ENCODE results near the gene ZNF516. TPM values are rescaled to one million over a fixed set of nuclear protein-coding genes. Genes with fewer than 3 reads are reported as not detected.

ZNF516 gene
- total RNA-seq, 2 donors from 2014 or later: 3.7 to 22.8 TPM

GRCh38 chr18:76462326-76462694, 32.7 kb downstream of the ZNF516 start:
- peaks cover 17% of the 10 kb centered on the region for H3K4me1 Mint-ChIP-seq
- H3K27me3 Mint-ChIP-seq: no peaks in the 10 kb centered on the region

DNA sequence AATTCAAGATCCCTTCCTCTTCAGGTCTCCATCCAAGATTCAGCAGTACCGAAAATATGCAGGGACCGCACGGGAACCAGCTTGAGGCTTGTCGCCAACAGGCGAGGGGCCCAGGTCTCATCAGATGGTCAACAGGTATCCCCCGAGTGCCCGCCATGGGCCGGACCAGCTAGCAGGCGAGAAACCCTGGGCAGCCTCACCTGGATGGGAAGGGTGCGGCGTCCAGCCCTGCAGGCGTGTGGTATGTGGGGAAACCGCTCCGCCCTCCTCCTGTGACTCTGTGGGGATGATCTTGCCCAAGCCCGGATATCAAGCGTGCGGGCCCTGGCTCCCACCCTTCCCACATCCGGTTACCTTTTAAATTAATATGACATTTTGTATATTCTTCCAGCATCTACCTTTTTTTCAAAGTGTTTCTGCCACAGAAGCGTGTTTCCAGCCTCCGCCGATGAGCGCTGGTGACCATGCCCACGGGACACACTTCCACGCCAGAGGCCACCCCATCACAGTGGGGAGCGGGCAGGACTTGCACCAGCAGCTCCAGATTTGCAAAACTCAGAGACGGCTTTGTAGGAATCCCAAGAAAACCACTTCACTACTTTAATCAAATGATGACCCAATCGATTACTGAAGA, 33.2 kb downstream of the ZNF516 start:
- Mint-ChIP-seq H3K36me3 (ENCODE audit: low read depth) (peaks cover 11% of the 10 kb centered on the region), H3K4me3 (no peak overlapping the region), H3K9me3 (no peaks in the 10 kb centered on the region), H3K27ac (no peak overlapping the region), H3K27me3 (no peaks in the 10 kb centered on the region), H3K4me1 (peaks cover 17% of the 10 kb centered on the region)
- no peak for ATAC-seq (replicated peaks)

More at GRCh38 chr18:76462326-76462694, 32.7 kb downstream of the ZNF516 start:
- peaks cover 11% of the 10 kb centered on the region for H3K36me3 Mint-ChIP-seq (ENCODE audit: low read depth)
- ATAC-seq (replicated peaks): no peak
- H3K9me3 Mint-ChIP-seq: no peaks in the 10 kb centered on the region
- no peak overlapping the region for H3K27ac Mint-ChIP-seq
- no peak overlapping the region for H3K4me3 Mint-ChIP-seq

DNA sequence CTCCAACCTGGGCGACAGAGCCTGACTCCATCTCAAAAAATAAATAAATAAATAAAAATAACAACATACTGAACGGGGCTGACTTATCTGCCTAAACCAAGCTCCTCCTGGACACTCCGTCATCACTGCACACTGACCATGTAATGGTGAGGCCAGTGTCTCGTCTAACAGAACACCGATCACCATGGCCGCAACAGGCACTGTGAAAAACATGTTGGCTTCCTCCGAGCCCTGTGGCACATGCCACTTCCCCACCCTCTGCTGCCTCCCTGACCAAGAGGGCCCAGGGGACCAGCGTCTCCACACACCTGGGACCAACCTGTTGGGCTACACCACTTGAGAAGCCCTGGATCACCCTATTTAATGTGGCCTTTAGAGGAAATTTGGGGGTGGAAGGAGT, 33.9 kb downstream of the ZNF516 start:
- no peak for ATAC-seq (replicated peaks)
- H3K27me3 Mint-ChIP-seq: no peaks in the 10 kb centered on the region
- H3K27ac Mint-ChIP-seq: no peak overlapping the region
- H3K4me3 Mint-ChIP-seq: no peak overlapping the region
- H3K9me3 Mint-ChIP-seq: no peaks in the 10 kb centered on the region
- H3K4me1 Mint-ChIP-seq: peaks cover 10% of the 10 kb centered on the region
- peaks cover 11% of the 10 kb centered on the region for H3K36me3 Mint-ChIP-seq (ENCODE audit: low read depth)

GRCh38 chr18:76460482-76460881, 34.6 kb downstream of the ZNF516 start:
- no peaks in the 10 kb centered on the region for H3K9me3 Mint-ChIP-seq
- H3K36me3 Mint-ChIP-seq (ENCODE audit: low read depth): peaks cover 11% of the 10 kb centered on the region
- H3K4me1 Mint-ChIP-seq: peaks cover 5% of the 10 kb centered on the region
- H3K27ac Mint-ChIP-seq: no peak overlapping the region
- H3K27me3 Mint-ChIP-seq: no peaks in the 10 kb centered on the region
- ATAC-seq (replicated peaks): no peak
- no peak overlapping the region for H3K4me3 Mint-ChIP-seq

DNA sequence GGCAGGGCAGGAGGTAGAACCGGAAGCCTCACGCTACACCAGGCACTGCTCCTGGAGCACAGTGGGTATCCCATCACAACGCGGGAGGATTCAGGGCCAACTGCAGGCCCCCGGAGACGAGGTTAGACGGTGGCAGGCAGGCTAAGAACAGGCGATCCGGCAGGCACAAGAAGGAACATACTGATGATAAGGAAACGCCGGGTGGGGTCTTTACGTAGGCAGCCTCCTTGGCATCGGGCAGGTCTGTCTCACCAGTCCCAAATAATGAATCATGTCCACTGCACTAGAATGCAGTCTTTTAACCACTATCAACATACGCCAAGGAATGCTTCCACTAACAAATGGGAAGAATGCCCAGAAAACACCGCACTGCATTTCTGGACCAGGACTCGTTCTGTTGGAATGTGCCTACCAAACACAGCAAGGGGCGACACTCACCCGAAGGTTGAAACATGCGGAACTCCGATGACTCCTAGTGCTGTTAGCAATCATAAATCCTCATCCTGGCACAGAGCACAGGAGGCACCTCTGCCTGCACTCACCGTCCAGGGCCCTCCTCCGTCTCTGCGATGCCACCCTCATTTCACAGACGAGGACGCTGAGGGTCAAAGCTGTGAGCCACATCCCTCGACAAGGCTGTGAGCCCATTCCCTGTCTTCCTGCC, 35.2 kb downstream of the ZNF516 start:
- no peak overlapping the region for H3K4me3 Mint-ChIP-seq
- no peak for ATAC-seq (replicated peaks)

GRCh38 chr18:76459312-76459686, 35.7 kb downstream of the ZNF516 start:
- no peaks in the 10 kb centered on the region for H3K9me3 Mint-ChIP-seq
- H3K4me1 Mint-ChIP-seq: peaks cover 13% of the 10 kb centered on the region
- H3K4me3 Mint-ChIP-seq: no peak overlapping the region
- no peaks in the 10 kb centered on the region for H3K27me3 Mint-ChIP-seq
- H3K27ac Mint-ChIP-seq: no peak overlapping the region
- peaks cover 11% of the 10 kb centered on the region for H3K36me3 Mint-ChIP-seq (ENCODE audit: low read depth)
- no peak for ATAC-seq (replicated peaks)

More for the DNA sequence above, 35.2 kb downstream of the ZNF516 start:
- Mint-ChIP-seq H3K36me3 (ENCODE audit: low read depth) (peaks cover 11% of the 10 kb centered on the region), H3K9me3 (no peaks in the 10 kb centered on the region), H3K27me3 (no peaks in the 10 kb centered on the region), H3K27ac (no peak overlapping the region), H3K4me1 (peaks cover 11% of the 10 kb centered on the region)

GRCh38 chr18:76458522-76459311, 36.3 kb downstream of the ZNF516 start:
- H3K4me1 Mint-ChIP-seq: peaks cover 19% of the 10 kb centered on the region
- H3K27me3 Mint-ChIP-seq: no peaks in the 10 kb centered on the region
- no peak overlapping the region for H3K4me3 Mint-ChIP-seq
- H3K27ac Mint-ChIP-seq: no peak overlapping the region
- H3K9me3 Mint-ChIP-seq: no peaks in the 10 kb centered on the region
- ATAC-seq (replicated peaks): no peak
- H3K36me3 Mint-ChIP-seq (ENCODE audit: low read depth): peaks cover 11% of the 10 kb centered on the region

DNA sequence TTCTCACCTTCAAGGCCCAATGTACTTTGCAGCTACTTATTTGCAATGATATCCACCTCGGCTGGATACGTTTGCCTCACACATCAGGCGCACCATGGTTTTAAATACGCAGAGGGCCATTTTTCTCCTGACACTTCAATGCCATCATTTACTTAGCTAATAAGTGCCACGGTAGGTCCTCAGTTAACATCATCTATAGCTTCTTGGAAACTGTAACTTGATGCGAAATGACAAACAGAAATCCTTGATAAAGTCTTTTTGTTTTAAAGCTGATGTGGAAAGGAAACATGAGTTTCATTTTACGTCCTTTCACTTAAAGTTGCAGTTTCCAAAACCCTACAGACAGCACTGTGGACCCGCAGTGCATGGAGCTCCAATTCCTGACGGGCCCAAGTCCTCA, 37.1 kb downstream of the ZNF516 start:
- no peak overlapping the region for H3K27ac Mint-ChIP-seq
- H3K4me3 Mint-ChIP-seq: no peak overlapping the region
- no peaks in the 10 kb centered on the region for H3K9me3 Mint-ChIP-seq
- no peak for ATAC-seq (replicated peaks)
- no peaks in the 10 kb centered on the region for H3K27me3 Mint-ChIP-seq
- peaks cover 20% of the 10 kb centered on the region for H3K4me1 Mint-ChIP-seq
- H3K36me3 Mint-ChIP-seq (ENCODE audit: low read depth): peaks cover 11% of the 10 kb centered on the region

DNA sequence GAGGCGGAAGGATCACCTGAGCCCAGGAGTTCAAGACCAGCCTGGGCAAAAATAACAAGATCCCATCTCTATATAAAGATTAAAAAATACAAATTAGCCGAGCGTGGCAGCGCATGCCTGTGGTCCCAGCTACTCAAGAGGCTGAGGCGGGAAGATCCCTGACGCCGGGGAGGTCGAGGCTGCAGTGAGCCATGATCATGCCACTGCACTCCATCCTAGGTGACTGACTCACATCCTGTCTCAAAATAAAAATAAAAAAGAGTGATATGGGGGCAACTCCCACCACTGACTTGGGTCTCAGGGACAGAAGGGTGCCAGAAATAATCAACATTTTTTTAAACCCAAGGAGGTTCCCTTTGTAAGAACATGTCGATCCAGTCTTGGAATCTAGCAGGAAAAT, 37.6 kb downstream of the ZNF516 start:
- no peaks in the 10 kb centered on the region for H3K9me3 Mint-ChIP-seq
- H3K27me3 Mint-ChIP-seq: no peaks in the 10 kb centered on the region
- no peak overlapping the region for H3K4me3 Mint-ChIP-seq
- H3K36me3 Mint-ChIP-seq (ENCODE audit: low read depth): peaks cover 7% of the 10 kb centered on the region
- ATAC-seq (replicated peaks): no peak
- no peak overlapping the region for H3K27ac Mint-ChIP-seq
- peaks cover 22% of the 10 kb centered on the region for H3K4me1 Mint-ChIP-seq

- no peak overlapping the region for H3K4me3 Mint-ChIP-seq
- no peak overlapping the region for H3K27ac Mint-ChIP-seq
- no peaks in the 10 kb centered on the region for H3K27me3 Mint-ChIP-seq
- H3K4me1 Mint-ChIP-seq: peaks cover 19% of the 10 kb centered on the region
- ATAC-seq (replicated peaks): no peak
- H3K36me3 Mint-ChIP-seq (ENCODE audit: low read depth): peaks cover under 1% of the 10 kb centered on the region
- no peaks in the 10 kb centered on the region for H3K9me3 Mint-ChIP-seq
Measured at GRCh38 chr18:76456823-76457222, 38.2 kb downstream of the ZNF516 start.

- Mint-ChIP-seq H3K4me1 (peaks cover 19% of the 10 kb centered on the region), H3K9me3 (no peaks in the 10 kb centered on the region), H3K27me3 (no peaks in the 10 kb centered on the region), H3K4me3 (no peak overlapping the region), H3K27ac (no peak overlapping the region), H3K36me3 (ENCODE audit: low read depth) (no peaks in the 10 kb centered on the region)
- no peak for ATAC-seq (replicated peaks)
Measured at GRCh38 chr18:76456018-76456750, 38.9 kb downstream of the ZNF516 start.

DNA sequence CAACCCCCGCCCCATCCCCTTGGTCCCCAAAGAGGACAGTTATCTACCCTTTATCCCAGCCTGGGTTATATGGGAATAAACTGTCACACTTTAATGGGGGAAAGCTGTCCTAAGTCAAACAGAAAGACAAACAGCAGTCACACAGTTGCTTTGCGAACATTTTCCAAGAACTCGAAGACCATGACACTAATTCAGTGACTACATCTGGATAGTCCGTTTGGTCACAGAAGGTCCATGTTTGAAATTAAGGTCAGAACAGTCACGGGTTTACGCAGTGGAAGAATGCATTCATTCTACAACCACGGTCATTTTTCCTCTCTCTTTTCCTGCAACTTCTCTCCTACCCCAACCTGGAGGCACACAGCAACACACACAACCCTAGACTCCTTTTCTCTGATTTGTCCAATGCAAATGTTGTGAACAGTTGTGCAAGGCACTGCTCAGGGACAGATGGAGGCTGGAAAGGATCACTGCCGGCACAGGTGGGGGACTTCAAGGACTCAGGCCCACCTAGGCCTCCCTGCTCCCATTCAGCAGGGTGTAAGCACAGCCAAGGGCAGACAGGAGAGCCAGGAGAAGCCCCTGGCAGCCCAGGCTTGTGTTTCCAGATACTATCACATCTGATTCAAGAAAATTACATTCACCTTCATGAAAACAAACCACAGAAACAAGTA, 39.9 kb downstream of the ZNF516 start:
- Mint-ChIP-seq H3K27me3 (no peaks in the 10 kb centered on the region), H3K9me3 (no peaks in the 10 kb centered on the region), H3K36me3 (ENCODE audit: low read depth) (no peaks in the 10 kb centered on the region), H3K27ac (no peak overlapping the region), H3K4me3 (no peak overlapping the region), H3K4me1 (peaks cover 24% of the 10 kb centered on the region)
- ATAC-seq (replicated peaks): no peak

DNA sequence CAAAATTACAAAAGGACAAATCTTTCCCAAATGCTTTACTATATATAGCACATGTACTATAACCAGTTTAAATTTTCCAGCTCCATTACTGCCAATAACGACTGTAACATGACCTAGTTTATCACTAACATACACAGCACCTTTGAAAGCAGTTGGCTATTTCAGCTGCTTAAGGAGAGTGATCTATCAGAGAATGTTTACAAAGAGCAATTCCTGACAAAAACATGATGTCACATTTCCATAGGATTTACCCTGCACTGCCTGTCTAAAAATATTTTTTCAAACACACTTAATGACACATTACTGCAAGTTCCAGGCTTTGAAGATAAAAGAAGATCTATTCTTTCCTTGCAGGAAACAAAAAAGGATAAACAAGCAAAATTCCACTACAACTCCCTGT, 40.6 kb downstream of the ZNF516 start:
- H3K4me1 Mint-ChIP-seq: peaks cover 31% of the 10 kb centered on the region

GRCh38 chr18:76453932-76454331, 41.1 kb downstream of the ZNF516 start:
- no peak overlapping the region for H3K4me3 Mint-ChIP-seq
- H3K9me3 Mint-ChIP-seq: no peaks in the 10 kb centered on the region

More for the DNA sequence above, 40.6 kb downstream of the ZNF516 start:
- ATAC-seq (replicated peaks): no peak
- Mint-ChIP-seq H3K4me3 (no peak overlapping the region), H3K27ac (peak overlapping the region; percentile 22), H3K27me3 (no peaks in the 10 kb centered on the region), H3K36me3 (ENCODE audit: low read depth) (no peaks in the 10 kb centered on the region), H3K9me3 (no peaks in the 10 kb centered on the region)

More at GRCh38 chr18:76453932-76454331, 41.1 kb downstream of the ZNF516 start:
- H3K36me3 Mint-ChIP-seq (ENCODE audit: low read depth): no peaks in the 10 kb centered on the region
- no peaks in the 10 kb centered on the region for H3K27me3 Mint-ChIP-seq
- H3K27ac Mint-ChIP-seq: peak overlapping the region; percentile 22
- H3K4me1 Mint-ChIP-seq: peaks cover 36% of the 10 kb centered on the region
- ATAC-seq (replicated peaks): no peak

Measured in activated T-helper 17 cell treated with anti-CD3 and anti-CD28 coated beads, Interleukin-2, amount 50 U/mL, for 72 hours (primary cell).